Stimulated activated CD4-positive, alpha-beta T cell treated with anti-CD3 and anti-CD28 coated beads, Interleukin-15, amount 100 ng/mL, for 1 hour (primary cell): ENCODE measurements around the gene CENPP.

ENCODE experiments used
- DNase-seq, 2 donors: peaks; one replicate each; pipeline ENCODE4 v3.0.0-alpha.2; 2020; ENCODE audit warnings: low read depth in 1 of 2, low spot score in 1 of 2

The CENPP gene

GRCh38 chr9:92476962-92477361, 151.2 kb downstream of the CENPP start:
- DNase-seq: no peak

GRCh38 chr9:92478783-92479182, 153.0 kb downstream of the CENPP start:
- DNase-seq: no peak

- no peak for DNase-seq
Observed at GRCh38 chr9:92479346-92479745, 153.6 kb downstream of the CENPP start.

- DNase-seq: no peak
Observed at GRCh38 chr9:92480291-92480771, 154.6 kb downstream of the CENPP start.

- DNase-seq: no peak
Observed at GRCh38 chr9:92480986-92481633, 155.4 kb downstream of the CENPP start.

GRCh38 chr9:92482329-92482728, 156.6 kb downstream of the CENPP start, which contains the start of gene ASPN:
Gene ASPN (minus strand): TSS chr9:92482506.
- DNase-seq: no peak

- no peak for DNase-seq
Observed at GRCh38 chr9:92482805-92483204, 157.1 kb downstream of the CENPP start.

- DNase-seq: no peak
Observed at GRCh38 chr9:92483627-92484545, 158.1 kb downstream of the CENPP start.

GRCh38 chr9:92484563-92484962, 158.8 kb downstream of the CENPP start:
- no peak for DNase-seq

- DNase-seq: no peak
Observed at GRCh38 chr9:92486371-92486770, 160.6 kb downstream of the CENPP start.

GRCh38 chr9:92488681-92489550, 163.2 kb downstream of the CENPP start:
- no peak for DNase-seq

- DNase-seq: no peak
Observed at GRCh38 chr9:92492781-92493401, 167.1 kb downstream of the CENPP start.

GRCh38 chr9:92493749-92494387, 168.1 kb downstream of the CENPP start:
- no peak for DNase-seq

- DNase-seq: no peak
Observed at GRCh38 chr9:92494856-92495255, 169.1 kb downstream of the CENPP start.

GRCh38 chr9:92496396-92497176, 170.8 kb downstream of the CENPP start:
- no peak for DNase-seq

- DNase-seq: no peak
Observed at GRCh38 chr9:92499701-92500100, 173.9 kb downstream of the CENPP start.

GRCh38 chr9:92500725-92501124, 175.0 kb downstream of the CENPP start:
- no peak for DNase-seq

GRCh38 chr9:92501671-92502393, 176.1 kb downstream of the CENPP start:
- no peak for DNase-seq

GRCh38 chr9:92503156-92503555, 177.4 kb downstream of the CENPP start:
- DNase-seq: no peak
